ENCODE data around the gene ACSF2.

DNA sequence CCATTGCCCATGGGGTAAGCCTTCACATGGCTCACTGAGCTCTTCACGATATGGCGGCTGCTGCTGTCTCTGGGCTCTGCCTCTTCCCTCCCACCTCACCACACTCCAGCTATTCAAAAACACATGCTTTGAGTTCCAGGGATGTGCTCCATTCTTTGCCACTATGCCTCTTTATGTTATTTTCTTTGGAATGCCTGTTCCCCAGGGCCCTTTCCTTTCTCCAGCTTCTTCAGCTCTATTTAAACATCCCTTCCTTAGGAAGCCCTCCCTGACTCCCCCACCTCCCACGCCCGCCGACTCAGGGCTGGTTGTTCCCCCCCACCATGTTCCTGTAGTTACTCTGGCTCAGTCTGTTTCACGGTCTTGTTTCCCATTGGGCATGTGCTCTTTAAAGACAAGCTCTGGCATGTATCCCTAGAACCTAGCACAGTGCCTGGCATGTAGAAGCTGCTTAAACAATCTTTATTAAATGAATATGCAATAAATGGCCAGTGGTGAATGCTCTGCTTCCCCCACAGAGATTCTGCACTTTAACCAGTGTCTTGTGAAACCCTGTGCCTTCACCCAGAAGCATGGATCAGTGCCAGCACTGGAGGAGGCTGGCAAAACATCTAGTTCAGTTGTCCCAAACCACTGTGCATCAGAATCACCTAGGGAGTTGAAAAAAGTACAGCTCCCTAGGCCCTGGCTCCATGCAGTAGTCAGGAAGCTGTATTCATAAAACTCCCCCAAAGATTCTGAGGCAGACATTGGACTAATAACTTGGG lies 89.1 kb downstream of the ACSF2 start:
- TF ChIP-seq, protein P1, sequence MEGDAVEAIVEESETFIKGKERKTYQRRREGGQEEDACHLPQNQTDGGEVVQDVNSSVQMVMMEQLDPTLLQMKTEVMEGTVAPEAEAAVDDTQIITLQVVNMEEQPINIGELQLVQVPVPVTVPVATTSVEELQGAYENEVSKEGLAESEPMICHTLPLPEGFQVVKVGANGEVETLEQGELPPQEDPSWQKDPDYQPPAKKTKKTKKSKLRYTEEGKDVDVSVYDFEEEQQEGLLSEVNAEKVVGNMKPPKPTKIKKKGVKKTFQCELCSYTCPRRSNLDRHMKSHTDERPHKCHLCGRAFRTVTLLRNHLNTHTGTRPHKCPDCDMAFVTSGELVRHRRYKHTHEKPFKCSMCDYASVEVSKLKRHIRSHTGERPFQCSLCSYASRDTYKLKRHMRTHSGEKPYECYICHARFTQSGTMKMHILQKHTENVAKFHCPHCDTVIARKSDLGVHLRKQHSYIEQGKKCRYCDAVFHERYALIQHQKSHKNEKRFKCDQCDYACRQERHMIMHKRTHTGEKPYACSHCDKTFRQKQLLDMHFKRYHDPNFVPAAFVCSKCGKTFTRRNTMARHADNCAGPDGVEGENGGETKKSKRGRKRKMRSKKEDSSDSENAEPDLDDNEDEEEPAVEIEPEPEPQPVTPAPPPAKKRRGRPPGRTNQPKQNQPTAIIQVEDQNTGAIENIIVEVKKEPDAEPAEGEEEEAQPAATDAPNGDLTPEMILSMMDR (conservative IDR thresholded peaks at IDR 0.05; ENCODE audit: low read depth, low read length): no peak
- TF ChIP-seq EZH2 (IDR thresholded peaks at IDR 0.05; ENCODE audit: low read length, unreplicated experiment): no peak

Data from PC-3 (cell line).